ENCODE measurements around the gene CAPZB.

The CAPZB gene

DNA sequence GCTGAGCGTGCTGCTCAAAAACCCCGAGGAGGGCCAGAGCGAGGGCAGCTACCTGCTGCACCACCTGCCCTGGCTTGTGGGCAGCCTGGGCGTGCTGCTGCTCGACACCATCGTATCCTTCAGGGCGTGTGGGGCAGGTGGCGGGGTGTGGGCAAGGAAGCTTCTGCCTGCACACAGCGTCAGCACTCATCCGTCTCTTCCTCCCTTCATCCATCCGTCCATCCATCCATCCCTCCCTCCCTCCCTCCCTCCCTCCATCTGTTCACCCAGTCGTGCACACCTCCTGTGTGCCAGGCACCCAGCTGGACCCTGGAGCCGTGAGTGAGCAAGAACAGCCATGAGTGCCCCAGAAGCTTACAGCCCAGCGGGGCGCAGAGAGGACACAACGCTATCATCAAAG lies 158.0 kb downstream of the CAPZB start:
- H3K4me3 ChIP-seq (ENCODE audit: low read depth, low read length) = no peak overlapping the region
- TF ChIP-seq, protein P1, sequence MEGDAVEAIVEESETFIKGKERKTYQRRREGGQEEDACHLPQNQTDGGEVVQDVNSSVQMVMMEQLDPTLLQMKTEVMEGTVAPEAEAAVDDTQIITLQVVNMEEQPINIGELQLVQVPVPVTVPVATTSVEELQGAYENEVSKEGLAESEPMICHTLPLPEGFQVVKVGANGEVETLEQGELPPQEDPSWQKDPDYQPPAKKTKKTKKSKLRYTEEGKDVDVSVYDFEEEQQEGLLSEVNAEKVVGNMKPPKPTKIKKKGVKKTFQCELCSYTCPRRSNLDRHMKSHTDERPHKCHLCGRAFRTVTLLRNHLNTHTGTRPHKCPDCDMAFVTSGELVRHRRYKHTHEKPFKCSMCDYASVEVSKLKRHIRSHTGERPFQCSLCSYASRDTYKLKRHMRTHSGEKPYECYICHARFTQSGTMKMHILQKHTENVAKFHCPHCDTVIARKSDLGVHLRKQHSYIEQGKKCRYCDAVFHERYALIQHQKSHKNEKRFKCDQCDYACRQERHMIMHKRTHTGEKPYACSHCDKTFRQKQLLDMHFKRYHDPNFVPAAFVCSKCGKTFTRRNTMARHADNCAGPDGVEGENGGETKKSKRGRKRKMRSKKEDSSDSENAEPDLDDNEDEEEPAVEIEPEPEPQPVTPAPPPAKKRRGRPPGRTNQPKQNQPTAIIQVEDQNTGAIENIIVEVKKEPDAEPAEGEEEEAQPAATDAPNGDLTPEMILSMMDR (IDR thresholded peaks at IDR 0.05; ENCODE audit: low read depth, low read length) = no peak
- TF ChIP-seq POLR2A (IDR thresholded peaks at IDR 0.05; ENCODE audit: extremely low read depth, insufficient read length) (no peak), MYC (IDR thresholded peaks at IDR 0.05; ENCODE audit: low read depth, low read length) (no peak)
- TF ChIP-seq, protein P2, sequence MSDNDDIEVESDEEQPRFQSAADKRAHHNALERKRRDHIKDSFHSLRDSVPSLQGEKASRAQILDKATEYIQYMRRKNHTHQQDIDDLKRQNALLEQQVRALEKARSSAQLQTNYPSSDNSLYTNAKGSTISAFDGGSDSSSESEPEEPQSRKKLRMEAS (IDR thresholded peaks at IDR 0.05; ENCODE audit: low read depth, low read length) = no peak
- DNase-seq (ENCODE audit: low read depth) = no peak

DNA sequence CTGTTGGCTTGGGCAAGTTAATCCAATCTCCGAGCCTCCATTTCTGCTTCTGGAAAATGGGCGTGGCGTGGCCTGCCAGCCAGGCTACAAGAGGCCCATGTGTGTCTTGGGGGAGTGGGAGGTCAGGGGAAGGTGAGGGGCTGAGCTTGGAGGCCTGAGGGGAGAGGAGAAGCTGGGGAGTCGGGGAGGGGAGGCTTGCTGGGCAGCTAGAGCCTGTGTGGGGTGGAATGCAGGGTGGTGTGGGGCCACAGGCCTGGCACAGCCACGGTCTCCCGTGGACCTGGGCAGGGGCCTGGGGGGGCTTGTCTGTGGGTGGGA lies 158.6 kb downstream of the CAPZB start:
- no peak overlapping the region for H3K4me3 ChIP-seq (ENCODE audit: low read depth, low read length)
- TF ChIP-seq, protein P2 (IDR thresholded peaks at IDR 0.05; ENCODE audit: low read depth, low read length) = no peak
- TF ChIP-seq, protein P1 (IDR thresholded peaks at IDR 0.05; ENCODE audit: low read depth, low read length) = no peak
- TF ChIP-seq MYC (IDR thresholded peaks at IDR 0.05; ENCODE audit: low read depth, low read length) = no peak
- DNase-seq (ENCODE audit: low read depth) = no peak

DNA sequence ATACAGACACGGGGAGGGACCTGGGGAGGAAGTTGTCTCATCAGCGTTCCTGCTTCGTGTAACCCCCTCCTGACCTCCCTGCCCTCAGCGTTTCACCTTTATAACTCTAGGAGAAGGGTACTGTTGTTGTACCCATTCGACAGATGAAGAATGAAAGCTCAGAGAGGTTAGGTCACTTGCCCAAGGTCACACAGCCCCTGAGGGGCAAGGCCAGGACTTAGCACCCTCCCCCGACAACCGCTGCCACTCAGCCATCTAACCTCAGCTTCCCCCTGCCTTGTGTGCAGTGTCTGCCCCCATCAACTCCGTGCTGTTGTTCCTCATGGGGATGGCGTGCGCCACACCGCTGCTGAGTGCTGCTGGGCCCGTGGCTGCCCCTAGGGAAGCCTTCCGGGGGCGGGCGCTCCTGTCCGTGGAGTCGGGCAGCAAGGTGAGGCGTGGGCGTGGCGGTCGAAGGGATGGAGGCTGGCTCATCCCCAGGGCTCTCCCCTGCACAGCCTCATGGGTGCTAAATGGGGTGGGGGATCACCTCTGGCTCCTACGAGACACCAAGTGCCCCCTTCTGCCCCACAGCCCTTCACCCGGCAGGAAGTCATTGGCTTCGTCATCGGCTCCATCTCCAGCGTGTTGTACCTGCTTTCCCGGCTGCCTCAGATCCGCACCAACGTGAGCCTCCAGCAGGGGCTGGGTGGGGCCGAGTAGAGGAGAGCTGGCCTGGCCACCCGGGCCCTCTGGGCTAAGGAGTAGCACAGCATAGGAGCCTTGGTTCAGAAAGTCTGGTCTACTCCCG lies 159.2 kb downstream of the CAPZB start:
- no peak overlapping the region for H3K4me3 ChIP-seq (ENCODE audit: low read depth, low read length)
- peak; percentile 48 for DNase-seq (ENCODE audit: low read depth)
- TF ChIP-seq, protein P1 (IDR thresholded peaks at IDR 0.05; ENCODE audit: low read depth, low read length) = no peak
- TF ChIP-seq POLR2A (IDR thresholded peaks at IDR 0.05; ENCODE audit: extremely low read depth, insufficient read length) (no peak), MYC (IDR thresholded peaks at IDR 0.05; ENCODE audit: low read depth, low read length) (no peak)
- TF ChIP-seq, protein P2 (IDR thresholded peaks at IDR 0.05; ENCODE audit: low read depth, low read length) = no peak

DNA sequence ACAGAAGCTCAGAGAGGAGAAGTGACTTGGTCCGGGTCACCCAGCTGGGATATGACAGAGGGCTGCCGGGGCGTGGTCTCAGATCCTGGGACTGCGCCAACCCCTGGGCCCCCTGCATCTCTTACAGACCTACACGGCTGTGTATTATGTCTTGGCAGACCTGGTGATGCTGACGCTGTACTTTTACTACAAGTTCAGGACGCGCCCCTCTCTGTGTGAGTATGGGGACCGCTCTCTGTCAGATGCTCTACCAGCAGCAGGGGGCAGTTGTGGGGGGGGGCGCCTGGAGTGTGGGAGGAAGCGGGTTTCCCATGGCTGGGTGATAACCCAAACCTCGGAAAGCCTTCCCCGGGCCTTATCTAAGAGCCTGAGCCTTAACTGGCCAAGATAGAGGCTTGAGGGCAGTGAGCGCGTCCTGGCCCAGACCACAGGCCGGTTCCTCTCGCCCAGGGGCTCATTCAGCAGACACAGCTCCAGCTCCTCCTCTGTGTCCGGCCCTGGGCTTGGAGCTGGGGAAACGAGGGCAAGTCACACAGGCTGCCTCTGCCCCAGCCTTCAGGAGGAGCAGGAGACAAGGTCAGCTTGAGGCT lies 159.9 kb downstream of the CAPZB start:
- TF ChIP-seq, protein P1 (IDR thresholded peaks at IDR 0.05; ENCODE audit: low read depth, low read length) = no peak
- TF ChIP-seq, protein P2 (IDR thresholded peaks at IDR 0.05; ENCODE audit: low read depth, low read length) = no peak
- TF ChIP-seq POLR2A (IDR thresholded peaks at IDR 0.05; ENCODE audit: extremely low read depth, insufficient read length) = no peak
- no peak for TF ChIP-seq MYC (IDR thresholded peaks at IDR 0.05; ENCODE audit: low read depth, low read length)
- DNase-seq (ENCODE audit: low read depth) = no peak
- no peak overlapping the region for H3K4me3 ChIP-seq (ENCODE audit: low read depth, low read length)

DNA sequence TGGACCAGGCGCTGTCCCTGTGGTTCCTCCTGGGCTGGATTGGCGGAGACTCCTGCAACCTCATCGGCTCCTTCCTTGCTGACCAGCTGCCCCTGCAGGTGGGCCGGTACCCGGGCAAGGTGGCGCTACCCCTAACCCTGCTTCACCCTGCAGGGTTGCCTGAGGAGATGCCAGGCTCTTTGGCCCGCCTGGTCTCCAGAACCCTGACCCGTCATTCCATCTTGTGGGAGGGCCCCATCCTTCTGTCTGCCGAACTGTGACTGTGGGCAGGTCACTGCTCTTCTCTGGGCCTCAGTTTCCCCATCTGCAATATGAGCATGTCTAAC lies 160.7 kb downstream of the CAPZB start:
- TF ChIP-seq MYC (IDR thresholded peaks at IDR 0.05; ENCODE audit: low read depth, low read length) = no peak
- no peak for TF ChIP-seq POLR2A (IDR thresholded peaks at IDR 0.05; ENCODE audit: extremely low read depth, insufficient read length)
- TF ChIP-seq, protein P1 (IDR thresholded peaks at IDR 0.05; ENCODE audit: low read depth, low read length) = no peak
- TF ChIP-seq, protein P2 (IDR thresholded peaks at IDR 0.05; ENCODE audit: low read depth, low read length) = no peak
- DNase-seq (ENCODE audit: low read depth) = no peak

More for the DNA sequence above, 160.7 kb downstream of the CAPZB start:
- no peak overlapping the region for H3K4me3 ChIP-seq (ENCODE audit: low read depth, low read length)

All from NB4 (cell line).